ENCODE data around the gene CCIN. TPM values are rescaled to one million over a fixed set of nuclear protein-coding genes. Genes with fewer than 3 reads are reported as not detected.

Gene CCIN
- total RNA-seq (2022; extraction: Qiagen RNA extraction): 0.06 to 0.08 TPM in 2 of 5 replicates, not detected in the others

GRCh38 chr9:36169166-36169565, at the start of gene CCIN:
TSS of gene CCIN (plus strand) at chr9:36169388. CDS start at chr9:36169503, 115 bp downstream.

GRCh38 chr9:36136272-36136893, 32.8 kb upstream of the CCIN start, which contains the start of gene GLIPR2:
TSS of gene GLIPR2 (plus strand) at chr9:36136733. CDS start at chr9:36136779, 46 bp downstream.

GRCh38 chr9:36190388-36191289, 21.5 kb downstream of the CCIN start, which contains the start of gene CLTA:
TSS of gene CLTA (plus strand) at chr9:36190921. CDS start at chr9:36191057, 136 bp downstream.

Other genes with a start within 250 kb of the CCIN start
- not detected in 5 replicates for gene OR2S2, start 211.2 kb upstream of the CCIN start, total RNA-seq (2022; extraction: Qiagen RNA extraction)
- 5.2 to 6.2 TPM (median 5.8 TPM) in 5 replicates for gene RECK, start 132.5 kb upstream of the CCIN start, total RNA-seq (2022; extraction: Qiagen RNA extraction)
- 7.9 to 10.6 TPM (median 9.4 TPM) in 5 replicates for gene GLIPR2, start 32.7 kb upstream of the CCIN start, total RNA-seq (2022; extraction: Qiagen RNA extraction)
- gene CLTA, start 21.5 kb downstream of the CCIN start, total RNA-seq (2022; extraction: Qiagen RNA extraction): 328 to 427 TPM (median 379 TPM) in 5 replicates
- 11.0 to 16.4 TPM (median 14.2 TPM) in 5 replicates for gene GNE, start 89.1 kb downstream of the CCIN start, total RNA-seq (2022; extraction: Qiagen RNA extraction)
- 7.5 to 10.3 TPM (median 8.8 TPM) in 5 replicates for gene RNF38, start 230.9 kb downstream of the CCIN start, total RNA-seq (2022; extraction: Qiagen RNA extraction)

Data from A549 treated with Mapracorat at 1 μM for 4 hours (cell line).